Measurements from ENCODE around the gene TMEM169.

TMEM169 gene

GRCh38 chr2:216142540-216142939 is 60.8 kb downstream of the TMEM169 start:
- Histone ChIP-seq H2BK120ac (ENCODE audit: low read depth, low read length) (no peak overlapping the region), H4K8ac (ENCODE audit: low read length) (no peak overlapping the region), H3K4ac (ENCODE audit: low read depth in 1 of 2, low read length in 2 of 2) (no peak overlapping the region), H2AK5ac (ENCODE audit: low read length, severe bottlenecking) (no peak overlapping the region), H3K18ac (ENCODE audit: low read depth in 1 of 2, low read length in 2 of 2) (no peak overlapping the region), H4K91ac (ENCODE audit: low read length) (no peak overlapping the region), H3K23ac (ENCODE audit: low read length in 2 of 2) (no peak overlapping the region), H3K4me2 (ENCODE audit: low read length, poor library complexity, severe bottlenecking) (no peak overlapping the region), H3K36me3 (ENCODE audit: control insufficient read depth in 1 of 2, insufficient read depth in 2 of 2, low read depth in 1 of 2, low read length in 2 of 2) (peaks cover 20 to 97% of the 10 kb centered on the region in 2 experiments), H3K9ac (ENCODE audit: low read length) (peak overlapping the region; percentile 62), H3K27ac (ENCODE audit: low read length, poor library complexity, severe bottlenecking) (peak overlapping the region; percentile 32), H3K9me3 (ENCODE audit: control insufficient read depth, low read length) (no peaks in the 10 kb centered on the region), H2BK15ac (ENCODE audit: low read depth, poor library complexity, severe bottlenecking) (no peak overlapping the region), H3K4me3 (ENCODE audit: insufficient read depth in 1 of 2, low read depth in 1 of 2, low read length in 2 of 2) (no peak overlapping the region), H3K14ac (ENCODE audit: low read length in 2 of 2) (no peak overlapping the region), H3K79me1 (replicated peaks; ENCODE audit: low read length, poor library complexity, severe bottlenecking) (peaks cover 25% of the 10 kb centered on the region), H3K4me1 (ENCODE audit: control insufficient read depth, insufficient read depth, low read depth, low read length) (peaks cover 3% of the 10 kb centered on the region), H3K27me3 (ENCODE audit: control insufficient read depth in 1 of 2, insufficient read depth in 1 of 2, low read length in 2 of 2) (no peaks in the 10 kb centered on the region), H2BK5ac (ENCODE audit: low read depth, low read length, poor library complexity, severe bottlenecking) (no peak overlapping the region), H2AFZ (ENCODE audit: low read depth, low read length) (no peak overlapping the region), H2BK12ac (ENCODE audit: low read length in 2 of 2) (no peak overlapping the region)
- peak; percentile 41 for DNase-seq
- WGBS: 89% methylated on average over 1 of the region's 1 CpG

GRCh38 chr2:216144372-216144771 is 62.7 kb downstream of the TMEM169 start:
- no peak overlapping the region for H3K27ac ChIP-seq (ENCODE audit: low read length, poor library complexity, severe bottlenecking)
- H3K4ac ChIP-seq (ENCODE audit: low read depth in 1 of 2, low read length in 2 of 2): no peak overlapping the region
- no peaks in the 10 kb centered on the region for H3K27me3 ChIP-seq (ENCODE audit: control insufficient read depth in 1 of 2, insufficient read depth in 1 of 2, low read length in 2 of 2)
- no peak overlapping the region for H2BK15ac ChIP-seq (ENCODE audit: low read depth, poor library complexity, severe bottlenecking)
- H3K14ac ChIP-seq (ENCODE audit: low read length in 2 of 2): no peak overlapping the region
- H2AFZ ChIP-seq (ENCODE audit: low read depth, low read length): no peak overlapping the region
- H3K36me3 ChIP-seq (ENCODE audit: control insufficient read depth in 1 of 2, insufficient read depth in 2 of 2, low read depth in 1 of 2, low read length in 2 of 2): peaks cover 19 to 97% of the 10 kb centered on the region in 2 experiments
- no peak overlapping the region for H2BK12ac ChIP-seq (ENCODE audit: low read length in 2 of 2)
- peaks cover 19% of the 10 kb centered on the region for H3K79me1 ChIP-seq (replicated peaks; ENCODE audit: low read length, poor library complexity, severe bottlenecking)
- 98% methylated on average over 1 of the region's 1 CpG for WGBS
- H2BK5ac ChIP-seq (ENCODE audit: low read depth, low read length, poor library complexity, severe bottlenecking): no peak overlapping the region
- no peak overlapping the region for H4K8ac ChIP-seq (ENCODE audit: low read length)
- no peak overlapping the region for H3K23ac ChIP-seq (ENCODE audit: low read length in 2 of 2)
- H3K9ac ChIP-seq (ENCODE audit: low read length): no peak overlapping the region
- H3K4me3 ChIP-seq (ENCODE audit: insufficient read depth in 1 of 2, low read depth in 1 of 2, low read length in 2 of 2): no peak overlapping the region
- peaks cover 3% of the 10 kb centered on the region for H3K4me1 ChIP-seq (ENCODE audit: control insufficient read depth, insufficient read depth, low read depth, low read length)
- H3K4me2 ChIP-seq (ENCODE audit: low read length, poor library complexity, severe bottlenecking): no peak overlapping the region
- no peaks in the 10 kb centered on the region for H3K9me3 ChIP-seq (ENCODE audit: control insufficient read depth, low read length)
- no peak overlapping the region for H4K91ac ChIP-seq (ENCODE audit: low read length)
- no peak overlapping the region for H3K18ac ChIP-seq (ENCODE audit: low read depth in 1 of 2, low read length in 2 of 2)
- DNase-seq: no peak
- H2BK120ac ChIP-seq (ENCODE audit: low read depth, low read length): no peak overlapping the region
- H2AK5ac ChIP-seq (ENCODE audit: low read length, severe bottlenecking): no peak overlapping the region

DNA sequence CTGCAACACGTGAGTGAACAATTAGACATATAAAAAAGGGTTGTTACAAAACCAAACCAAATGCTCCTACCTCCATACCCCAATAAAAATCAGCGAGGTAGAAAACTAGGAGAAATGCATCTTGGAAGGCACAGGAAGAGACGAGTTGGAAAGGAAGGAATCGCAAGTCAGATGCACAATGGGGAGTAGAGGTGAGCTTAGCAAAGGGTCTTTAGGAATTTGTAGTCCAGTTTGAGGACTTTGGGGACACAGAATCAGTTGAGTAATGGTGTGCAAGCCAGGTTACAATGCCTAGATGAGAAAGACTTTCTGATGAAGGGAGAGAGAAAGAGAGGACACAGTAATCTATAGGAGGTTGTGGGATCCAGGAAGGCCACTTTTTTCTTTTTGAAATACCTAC is 63.1 kb downstream of the TMEM169 start:
- Histone ChIP-seq H2BK120ac (ENCODE audit: low read depth, low read length) (no peak overlapping the region), H4K91ac (ENCODE audit: low read length) (no peak overlapping the region), H3K4ac (ENCODE audit: low read depth in 1 of 2, low read length in 2 of 2) (no peak overlapping the region), H3K14ac (ENCODE audit: low read length in 2 of 2) (no peak overlapping the region), H3K23ac (ENCODE audit: low read length in 2 of 2) (no peak overlapping the region), H3K9ac (ENCODE audit: low read length) (no peak overlapping the region), H3K36me3 (ENCODE audit: control insufficient read depth in 1 of 2, insufficient read depth in 2 of 2, low read depth in 1 of 2, low read length in 2 of 2) (peaks cover 20 to 97% of the 10 kb centered on the region in 2 experiments), H2AK5ac (ENCODE audit: low read length, severe bottlenecking) (no peak overlapping the region), H3K27me3 (ENCODE audit: control insufficient read depth in 1 of 2, insufficient read depth in 1 of 2, low read length in 2 of 2) (no peaks in the 10 kb centered on the region), H2BK5ac (ENCODE audit: low read depth, low read length, poor library complexity, severe bottlenecking) (no peak overlapping the region), H3K27ac (ENCODE audit: low read length, poor library complexity, severe bottlenecking) (no peak overlapping the region), H2BK12ac (ENCODE audit: low read length in 2 of 2) (peak overlapping the region in 1 of 2 experiments; percentile 28), H4K8ac (ENCODE audit: low read length) (no peak overlapping the region), H3K9me3 (ENCODE audit: control insufficient read depth, low read length) (no peaks in the 10 kb centered on the region), H2AFZ (ENCODE audit: low read depth, low read length) (no peak overlapping the region), H3K4me3 (ENCODE audit: insufficient read depth in 1 of 2, low read depth in 1 of 2, low read length in 2 of 2) (no peak overlapping the region), H3K4me1 (ENCODE audit: control insufficient read depth, insufficient read depth, low read depth, low read length) (peaks cover 4% of the 10 kb centered on the region), H3K79me1 (replicated peaks; ENCODE audit: low read length, poor library complexity, severe bottlenecking) (peaks cover 17% of the 10 kb centered on the region), H2BK15ac (ENCODE audit: low read depth, poor library complexity, severe bottlenecking) (no peak overlapping the region), H3K4me2 (ENCODE audit: low read length, poor library complexity, severe bottlenecking) (no peak overlapping the region), H3K18ac (ENCODE audit: low read depth in 1 of 2, low read length in 2 of 2) (no peak overlapping the region)
- DNase-seq: no peak
- 95% methylated on average over 3 of the region's 4 CpGs for WGBS

DNA sequence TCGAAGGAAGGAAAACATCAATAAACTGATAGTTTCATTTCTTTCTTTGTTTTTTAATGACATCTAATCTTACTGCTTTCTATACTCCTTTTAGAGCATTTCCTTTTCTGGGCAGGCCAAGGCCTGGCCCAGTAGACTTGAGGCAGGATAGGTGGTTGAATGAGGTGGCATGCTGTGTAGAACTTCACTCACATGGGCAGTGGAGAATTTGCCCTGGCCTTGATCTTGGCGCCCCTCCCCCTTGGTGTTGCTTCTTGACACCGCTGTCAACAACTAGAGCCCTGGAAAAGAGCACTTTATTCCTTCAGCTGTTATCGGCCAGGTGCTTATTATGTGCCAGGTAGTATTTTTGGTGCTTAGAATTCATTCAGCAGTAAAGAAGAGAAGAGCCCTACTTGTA is 64.9 kb downstream of the TMEM169 start:
- H2AFZ ChIP-seq (ENCODE audit: low read depth, low read length): no peak overlapping the region
- H3K27me3 ChIP-seq (ENCODE audit: control insufficient read depth in 1 of 2, insufficient read depth in 1 of 2, low read length in 2 of 2): no peaks in the 10 kb centered on the region
- no peak overlapping the region for H3K27ac ChIP-seq (ENCODE audit: low read length, poor library complexity, severe bottlenecking)
- H4K91ac ChIP-seq (ENCODE audit: low read length): no peak overlapping the region
- no peak overlapping the region for H3K4ac ChIP-seq (ENCODE audit: low read depth in 1 of 2, low read length in 2 of 2)
- H4K8ac ChIP-seq (ENCODE audit: low read length): no peak overlapping the region
- no peak overlapping the region for H3K4me2 ChIP-seq (ENCODE audit: low read length, poor library complexity, severe bottlenecking)
- H3K9me3 ChIP-seq (ENCODE audit: control insufficient read depth, low read length): no peaks in the 10 kb centered on the region
- no peak overlapping the region for H3K18ac ChIP-seq (ENCODE audit: low read depth in 1 of 2, low read length in 2 of 2)
- H2BK5ac ChIP-seq (ENCODE audit: low read depth, low read length, poor library complexity, severe bottlenecking): no peak overlapping the region
- peaks cover 17% of the 10 kb centered on the region for H3K79me1 ChIP-seq (replicated peaks; ENCODE audit: low read length, poor library complexity, severe bottlenecking)
- H2BK15ac ChIP-seq (ENCODE audit: low read depth, poor library complexity, severe bottlenecking): no peak overlapping the region
- H3K4me3 ChIP-seq (ENCODE audit: insufficient read depth in 1 of 2, low read depth in 1 of 2, low read length in 2 of 2): no peak overlapping the region
- H3K14ac ChIP-seq (ENCODE audit: low read length in 2 of 2): no peak overlapping the region
- no peak overlapping the region for H2AK5ac ChIP-seq (ENCODE audit: low read length, severe bottlenecking)
- no peak overlapping the region for H3K23ac ChIP-seq (ENCODE audit: low read length in 2 of 2)
- 64% methylated on average over 3 of the region's 4 CpGs for WGBS
- no peak overlapping the region for H2BK12ac ChIP-seq (ENCODE audit: low read length in 2 of 2)
- peaks cover 18 to 97% of the 10 kb centered on the region in 2 experiments for H3K36me3 ChIP-seq (ENCODE audit: control insufficient read depth in 1 of 2, insufficient read depth in 2 of 2, low read depth in 1 of 2, low read length in 2 of 2)
- no peak for DNase-seq
- H2BK120ac ChIP-seq (ENCODE audit: low read depth, low read length): no peak overlapping the region
- H3K9ac ChIP-seq (ENCODE audit: low read length): no peak overlapping the region
- H3K4me1 ChIP-seq (ENCODE audit: control insufficient read depth, insufficient read depth, low read depth, low read length): peaks cover 4% of the 10 kb centered on the region

Measured in mesenchymal stem cell (in vitro differentiated cells and primary cell).